ENCODE results near the gene PTK6. TPM values are rescaled to one million over a fixed set of nuclear protein-coding genes. Genes with fewer than 3 reads are reported as not detected.

The PTK6 gene
- total RNA-seq, 1 donor from 2014 or later: not detected

- Mint-ChIP-seq H3K27ac (ENCODE audit: unreplicated experiment) (no peak overlapping the region), H3K27me3 (ENCODE audit: unreplicated experiment) (peaks cover 6% of the 10 kb centered on the region), H3K4me3 (ENCODE audit: unreplicated experiment) (no peak overlapping the region), H3K9me3 (ENCODE audit: unreplicated experiment) (no peaks in the 10 kb centered on the region), H3K4me1 (ENCODE audit: unreplicated experiment) (no peaks in the 10 kb centered on the region), H3K36me3 (ENCODE audit: low read depth, unreplicated experiment) (peaks cover 5% of the 10 kb centered on the region)
- no peak for DNase-seq (ENCODE audit: low spot score)
- no peak for TF ChIP-seq CTCF (IDR thresholded peaks at IDR 0.05; ENCODE audit: unreplicated experiment)
These were observed 7.9 kb upstream of the PTK6 start for GRCh38 chr20:63544958-63545516.

GRCh38 chr20:63544241-63544957, 7.2 kb upstream of the PTK6 start:
- Mint-ChIP-seq H3K9me3 (ENCODE audit: unreplicated experiment) (no peaks in the 10 kb centered on the region), H3K4me1 (ENCODE audit: unreplicated experiment) (no peaks in the 10 kb centered on the region), H3K27me3 (ENCODE audit: unreplicated experiment) (peaks cover 6% of the 10 kb centered on the region), H3K36me3 (ENCODE audit: low read depth, unreplicated experiment) (peaks cover 5% of the 10 kb centered on the region), H3K4me3 (ENCODE audit: unreplicated experiment) (no peak overlapping the region), H3K27ac (ENCODE audit: unreplicated experiment) (no peak overlapping the region)
- DNase-seq (ENCODE audit: low spot score): no peak
- TF ChIP-seq CTCF (IDR thresholded peaks at IDR 0.05; ENCODE audit: unreplicated experiment): no peak

GRCh38 chr20:63543733-63544132, 6.6 kb upstream of the PTK6 start:
- peak overlapping the region; percentile 4 for H3K4me3 Mint-ChIP-seq (ENCODE audit: unreplicated experiment)
- H3K4me1 Mint-ChIP-seq (ENCODE audit: unreplicated experiment): no peaks in the 10 kb centered on the region
- H3K36me3 Mint-ChIP-seq (ENCODE audit: low read depth, unreplicated experiment): peaks cover 5% of the 10 kb centered on the region

GRCh38 chr20:63543131-63543530, 6.0 kb upstream of the PTK6 start:
- TF ChIP-seq CTCF (IDR thresholded peaks at IDR 0.05; ENCODE audit: unreplicated experiment): no peak
- peaks cover 3% of the 10 kb centered on the region for H3K27me3 Mint-ChIP-seq (ENCODE audit: unreplicated experiment)
- H3K36me3 Mint-ChIP-seq (ENCODE audit: low read depth, unreplicated experiment): peaks cover 5% of the 10 kb centered on the region
- H3K27ac Mint-ChIP-seq (ENCODE audit: unreplicated experiment): no peak overlapping the region
- H3K4me1 Mint-ChIP-seq (ENCODE audit: unreplicated experiment): no peaks in the 10 kb centered on the region
- H3K4me3 Mint-ChIP-seq (ENCODE audit: unreplicated experiment): no peak overlapping the region
- no peak for DNase-seq (ENCODE audit: low spot score)
- H3K9me3 Mint-ChIP-seq (ENCODE audit: unreplicated experiment): no peaks in the 10 kb centered on the region

More at GRCh38 chr20:63543733-63544132, 6.6 kb upstream of the PTK6 start:
- Mint-ChIP-seq H3K27me3 (ENCODE audit: unreplicated experiment) (peaks cover 3% of the 10 kb centered on the region), H3K27ac (ENCODE audit: unreplicated experiment) (peak overlapping the region; percentile 22), H3K9me3 (ENCODE audit: unreplicated experiment) (no peaks in the 10 kb centered on the region)
- no peak for DNase-seq (ENCODE audit: low spot score)
- TF ChIP-seq CTCF (IDR thresholded peaks at IDR 0.05; ENCODE audit: unreplicated experiment): no peak

GRCh38 chr20:63542696-63543095, 5.5 kb upstream of the PTK6 start:
- peaks cover 3% of the 10 kb centered on the region for H3K27me3 Mint-ChIP-seq (ENCODE audit: unreplicated experiment)
- no peak for TF ChIP-seq CTCF (IDR thresholded peaks at IDR 0.05; ENCODE audit: unreplicated experiment)
- no peak for DNase-seq (ENCODE audit: low spot score)
- H3K36me3 Mint-ChIP-seq (ENCODE audit: low read depth, unreplicated experiment): peaks cover 5% of the 10 kb centered on the region
- H3K27ac Mint-ChIP-seq (ENCODE audit: unreplicated experiment): no peak overlapping the region
- no peaks in the 10 kb centered on the region for H3K9me3 Mint-ChIP-seq (ENCODE audit: unreplicated experiment)
- H3K4me1 Mint-ChIP-seq (ENCODE audit: unreplicated experiment): no peaks in the 10 kb centered on the region
- no peak overlapping the region for H3K4me3 Mint-ChIP-seq (ENCODE audit: unreplicated experiment)
